Activated T-helper 1 cell treated with Interleukin-2 at 50 U/mL for 16 hours (primary cell): ENCODE measurements around the gene CD36.
"Not testable (repeated sequence)": the region's sequence is repeated elsewhere in the genome, so short reads cannot be mapped to it uniquely, and the experiment has no call there.

Experiments used
- DNase-seq: peaks from one replicate; pipeline ENCODE4 v3.0.0-alpha.2; 2020; ENCODE audit warnings: low read depth

Gene CD36

DNA sequence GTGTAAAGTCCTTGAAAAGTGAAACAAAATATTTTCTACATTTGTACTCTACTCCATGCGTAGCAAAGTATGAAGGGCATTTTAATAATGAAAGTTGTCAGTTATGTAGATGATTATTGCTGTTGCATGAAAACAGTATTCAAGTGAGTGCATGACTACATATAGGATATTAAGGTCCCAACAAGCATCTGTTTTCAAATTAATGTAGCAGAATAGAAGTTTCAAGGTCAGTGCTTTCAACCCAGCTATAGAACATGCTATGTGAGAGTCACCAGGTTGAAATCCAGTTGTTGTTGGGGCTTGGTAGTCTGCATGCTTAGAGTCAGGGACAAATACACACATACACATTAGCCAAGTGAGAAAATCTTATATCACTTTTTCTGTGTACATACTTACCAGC is 14.8 kb downstream of the CD36 start:
- no peak for DNase-seq

DNA sequence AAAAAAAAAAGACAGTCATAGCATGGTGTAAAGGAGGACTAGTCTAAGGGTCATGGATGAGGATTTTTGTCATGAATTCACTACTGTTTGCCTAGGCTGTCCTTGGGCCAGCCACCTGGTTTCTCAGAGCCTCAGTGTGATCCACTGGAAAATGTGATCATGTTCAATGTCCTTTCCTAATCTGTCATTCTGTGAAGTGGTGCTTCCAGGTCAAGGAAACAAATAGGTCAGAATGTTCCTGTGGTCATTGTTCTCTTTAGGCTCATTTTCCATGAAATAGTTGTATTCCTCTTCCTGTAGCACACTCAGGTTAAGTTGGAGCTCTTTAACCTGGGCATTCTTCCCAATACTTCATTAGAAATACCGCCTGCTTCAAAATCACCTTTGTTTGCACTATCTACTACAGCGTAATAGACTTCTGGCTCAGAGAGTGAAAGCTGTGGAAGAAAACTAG is 16.5 kb downstream of the CD36 start:
- no peak for DNase-seq

DNA sequence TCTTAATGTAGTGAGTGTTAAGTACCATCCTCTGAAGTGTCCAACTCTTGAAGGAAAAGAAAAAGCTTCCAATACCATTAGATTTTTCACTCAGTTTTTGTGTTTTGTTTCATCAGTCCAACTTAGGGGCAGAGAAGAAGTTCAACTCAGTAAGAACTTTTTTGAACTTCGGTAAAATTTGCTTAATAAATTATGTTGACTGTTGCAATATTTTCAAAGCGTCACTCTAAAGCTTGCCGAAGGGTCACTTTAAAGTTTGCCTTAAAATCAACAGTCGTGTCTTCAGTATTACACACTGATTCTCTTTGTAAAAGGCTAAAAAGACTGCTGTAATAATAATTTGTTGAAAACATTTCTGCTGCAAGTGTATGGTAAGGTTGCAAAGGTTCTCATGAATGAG is 17.6 kb downstream of the CD36 start:
- no peak for DNase-seq

DNA sequence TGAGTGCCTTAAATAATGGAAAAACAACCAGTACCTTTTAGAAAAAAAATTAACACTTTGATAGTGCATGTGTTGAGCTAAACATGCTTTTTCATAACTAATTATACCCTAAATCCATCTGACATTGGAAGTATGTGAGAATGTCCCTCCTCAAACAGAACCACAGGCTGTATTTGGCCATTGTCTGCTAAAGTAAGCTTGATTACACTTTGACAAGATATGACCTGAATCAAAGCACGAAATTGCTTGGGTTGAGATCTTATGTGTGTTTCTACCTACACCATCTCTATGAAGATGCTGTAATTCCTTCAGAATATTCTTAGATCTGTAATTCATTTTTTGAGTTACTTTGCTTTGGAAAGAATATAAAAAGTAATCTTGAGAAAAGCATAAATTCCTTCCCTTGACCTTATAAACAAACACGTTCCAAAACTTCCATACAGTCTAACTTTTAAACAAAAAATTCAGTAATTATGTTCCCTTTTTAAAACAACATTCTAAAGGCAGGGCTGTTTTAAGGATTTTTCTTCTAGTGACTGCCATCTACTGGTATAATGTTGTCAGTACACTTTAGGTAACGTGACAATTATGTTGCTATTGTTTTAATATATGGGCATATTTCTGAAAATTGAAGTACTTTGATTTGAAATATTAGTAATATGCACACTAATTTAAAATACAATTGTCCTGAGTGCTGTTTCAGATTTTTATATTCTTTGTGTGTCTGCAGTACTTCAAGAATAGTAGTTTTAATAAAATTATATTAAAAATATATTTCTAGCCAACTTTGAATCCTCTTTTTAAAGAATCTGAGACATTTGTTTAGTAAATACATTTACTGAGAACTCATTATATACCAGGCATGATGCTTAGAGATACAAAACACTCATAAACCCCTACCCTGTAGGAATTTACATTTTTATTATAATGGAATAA is 20.9 kb downstream of the CD36 start:
- DNase-seq, result no peak

DNA sequence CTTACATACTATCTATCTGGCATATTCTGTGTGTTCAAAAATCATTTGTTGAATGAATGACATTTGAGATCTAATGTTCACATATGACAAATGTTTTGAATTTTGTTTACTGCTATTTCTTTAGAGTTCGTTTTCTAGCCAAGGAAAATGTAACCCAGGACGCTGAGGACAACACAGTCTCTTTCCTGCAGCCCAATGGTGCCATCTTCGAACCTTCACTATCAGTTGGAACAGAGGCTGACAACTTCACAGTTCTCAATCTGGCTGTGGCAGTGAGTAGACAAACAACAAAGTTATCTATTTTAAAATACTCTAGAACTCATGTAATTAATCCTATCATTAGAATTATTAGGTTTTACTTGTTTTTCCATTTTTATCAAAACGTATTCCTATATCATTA is 22.5 kb downstream of the CD36 start:
- DNase-seq, result no peak

DNA sequence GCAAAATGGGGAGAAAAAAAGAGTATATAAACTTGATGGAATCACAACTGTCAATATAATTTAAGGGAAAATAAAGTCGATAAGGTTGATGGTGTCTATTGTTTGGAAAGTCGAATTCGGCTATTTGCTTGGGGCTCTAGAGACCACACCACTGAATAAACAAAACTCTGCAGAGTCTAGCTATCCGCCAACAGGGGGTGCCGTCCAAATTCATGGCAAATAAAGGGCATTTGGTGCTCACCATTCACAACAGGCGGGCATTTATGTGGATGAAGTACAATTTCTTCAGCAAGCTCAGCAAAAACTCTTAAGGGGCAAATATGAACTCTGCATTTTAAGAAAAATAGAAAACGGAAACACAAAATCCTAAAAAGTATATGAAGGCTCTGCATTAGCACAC is 23.3 kb downstream of the CD36 start:
- DNase-seq, result no peak

DNA sequence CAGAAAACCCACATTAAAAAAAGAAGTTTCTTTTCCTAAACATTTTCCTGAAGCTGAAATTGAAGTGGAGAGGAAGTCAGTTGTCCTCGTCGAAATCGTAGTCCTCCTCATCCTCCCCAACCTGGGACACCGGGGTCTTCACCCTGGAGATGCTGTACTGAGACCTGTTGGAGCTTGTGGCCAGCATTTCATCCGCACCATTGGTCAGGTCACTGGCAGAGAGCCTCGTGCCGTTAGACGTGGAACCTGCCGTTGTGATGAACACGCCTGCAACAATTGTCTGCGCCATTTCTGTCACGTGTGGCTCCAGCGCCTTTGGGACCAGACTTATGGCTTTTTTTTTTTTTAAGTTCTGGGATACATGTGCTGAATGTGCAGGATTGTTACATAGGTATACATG is 23.8 kb downstream of the CD36 start:
- no peak for DNase-seq

DNA sequence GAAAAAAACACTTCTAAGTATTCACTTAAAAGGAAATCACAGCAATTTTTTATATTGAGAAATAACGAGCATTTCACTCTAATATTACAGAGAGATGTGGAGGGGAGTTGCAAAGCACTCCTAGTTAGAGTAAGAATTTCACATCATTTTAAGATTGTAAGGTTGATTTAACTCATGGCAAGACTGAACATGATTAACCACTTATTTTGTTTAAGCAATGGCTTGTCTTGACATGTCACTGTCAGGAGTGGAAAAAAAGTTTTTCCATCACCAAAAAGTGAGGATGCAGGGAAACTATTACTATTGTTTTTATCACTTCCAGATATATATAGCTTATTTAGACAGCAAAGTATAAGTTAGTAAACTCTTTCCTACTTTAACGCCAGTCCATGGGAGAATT is 27.1 kb downstream of the CD36 start:
- no peak for DNase-seq

DNA sequence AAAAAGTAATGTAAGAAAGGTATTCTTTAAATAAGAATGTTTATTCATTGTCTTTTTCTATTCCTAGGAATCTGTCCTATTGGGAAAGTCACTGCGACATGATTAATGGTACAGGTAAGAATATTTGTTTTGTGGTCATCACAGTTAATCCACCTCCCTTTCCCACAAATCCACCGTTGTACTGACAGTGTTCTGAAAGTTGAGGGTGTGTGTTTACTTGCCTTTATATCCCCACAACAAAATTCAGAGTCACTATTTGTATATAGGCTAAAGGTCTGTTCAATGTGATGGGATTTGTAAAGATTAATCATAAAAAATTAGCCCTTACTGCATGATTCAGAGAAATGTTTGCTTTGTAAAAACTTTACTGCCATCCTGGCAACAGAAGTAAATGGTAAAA is 27.9 kb downstream of the CD36 start:
- DNase-seq, result no peak

DNA sequence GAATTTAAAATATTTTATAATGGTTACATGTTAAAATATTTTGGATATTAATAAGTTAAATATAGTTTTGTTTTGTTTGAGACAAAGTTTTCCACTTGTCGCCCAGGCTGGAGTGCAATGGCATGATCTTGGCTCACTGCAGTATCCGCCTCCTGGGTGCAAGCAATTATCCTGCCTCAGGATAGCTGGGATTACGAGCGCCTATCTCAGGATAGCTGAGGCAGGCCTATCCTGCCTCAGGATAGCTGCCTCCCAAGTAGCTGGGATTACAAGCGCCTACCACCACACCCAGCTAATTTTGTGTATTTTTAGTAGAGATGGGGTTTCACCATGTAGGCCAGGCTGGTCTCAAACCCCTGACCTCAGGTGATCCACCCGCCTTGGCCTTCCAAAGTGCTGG is 30.9 kb downstream of the CD36 start:
- not testable (repeated sequence) for DNase-seq

DNA sequence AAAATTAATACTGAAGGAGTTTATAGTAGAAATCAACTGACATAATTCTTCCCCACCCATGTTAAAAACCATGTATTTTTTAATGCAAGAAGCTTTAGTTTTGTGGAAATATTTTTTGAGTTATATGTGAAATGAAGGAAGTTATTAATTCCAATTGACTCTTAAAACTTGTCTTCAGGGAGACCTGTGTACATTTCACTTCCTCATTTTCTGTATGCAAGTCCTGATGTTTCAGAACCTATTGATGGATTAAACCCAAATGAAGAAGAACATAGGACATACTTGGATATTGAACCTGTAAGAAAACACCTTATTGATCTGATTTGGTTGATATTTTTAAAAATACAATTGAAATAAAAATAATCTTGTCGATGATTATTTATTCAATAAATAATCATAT is 33.3 kb downstream of the CD36 start:
- no peak for DNase-seq

DNA sequence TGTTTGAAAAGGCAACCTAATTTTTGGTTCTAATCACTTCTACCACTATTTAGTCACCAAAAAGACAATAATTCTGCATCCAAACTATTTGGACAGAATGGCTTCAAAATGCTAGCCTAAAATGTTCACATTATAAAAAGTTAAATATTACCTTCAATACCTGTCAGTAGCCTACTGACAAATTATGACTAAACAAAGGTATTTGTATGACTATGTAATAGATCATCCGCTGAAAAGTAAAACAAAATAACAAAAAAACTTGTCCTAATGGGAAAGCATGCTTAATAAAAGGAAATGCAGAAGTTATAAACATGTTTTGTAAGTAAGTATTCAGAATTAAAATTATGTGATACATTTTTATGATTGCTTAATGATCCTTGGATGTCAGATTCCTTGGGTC is 36.6 kb downstream of the CD36 start:
- no peak for DNase-seq

DNA sequence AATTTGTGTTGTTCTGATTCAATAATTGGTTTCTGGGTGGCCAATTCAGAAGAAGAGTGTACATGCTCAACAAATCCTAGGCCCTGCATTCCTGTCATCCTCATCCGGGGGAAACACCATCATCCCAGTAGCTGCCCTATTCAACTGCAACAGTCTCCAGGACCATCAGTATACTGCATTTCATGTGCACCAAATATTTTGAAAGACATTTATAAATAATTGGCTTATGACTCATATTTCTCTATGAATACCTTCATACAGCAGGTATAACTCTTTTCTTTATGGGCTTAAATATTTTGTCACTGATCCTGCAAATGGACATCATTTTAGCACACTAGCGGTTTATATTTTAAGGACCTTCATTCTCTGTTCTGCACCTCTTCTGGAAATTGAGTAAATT is 38.0 kb downstream of the CD36 start:
- no peak for DNase-seq

DNA sequence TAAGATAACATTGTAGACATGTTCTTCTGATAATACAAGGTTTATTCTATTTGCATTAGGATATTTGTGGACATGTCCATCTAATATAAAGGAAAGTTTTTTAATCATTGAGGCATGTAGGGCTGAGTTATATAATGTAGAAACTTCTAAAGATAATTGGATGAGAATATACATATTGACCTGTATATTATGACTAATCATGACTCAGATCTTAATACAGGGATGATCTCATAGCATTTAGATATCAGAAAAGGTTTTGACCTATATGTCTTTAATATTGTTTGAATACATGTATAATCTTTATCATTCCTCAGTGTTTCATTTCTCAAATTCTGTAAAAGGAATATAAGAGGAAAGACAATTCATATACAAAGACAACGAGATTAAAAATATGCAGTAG is 39.2 kb downstream of the CD36 start:
- DNase-seq, result no peak

DNA sequence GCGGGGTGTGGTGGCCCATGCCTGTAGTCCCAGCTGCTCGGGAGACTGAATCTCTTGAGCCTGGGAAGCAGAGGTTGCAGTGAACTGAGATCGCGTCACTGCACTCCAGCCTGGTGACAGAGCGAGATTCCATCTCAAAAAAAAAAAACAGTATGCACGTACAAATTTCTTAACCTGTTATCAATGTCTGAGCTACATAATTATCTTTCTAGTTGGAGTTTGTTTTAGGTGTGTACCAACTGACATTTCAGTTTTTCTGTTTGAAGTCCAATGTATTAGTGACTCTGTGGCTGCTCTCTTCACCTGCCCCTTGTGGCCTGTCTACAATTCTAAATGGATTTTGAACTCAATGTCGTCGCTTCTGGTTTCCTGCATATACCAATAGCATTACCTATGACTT is 40.3 kb downstream of the CD36 start:
- DNase-seq, result no peak

DNA sequence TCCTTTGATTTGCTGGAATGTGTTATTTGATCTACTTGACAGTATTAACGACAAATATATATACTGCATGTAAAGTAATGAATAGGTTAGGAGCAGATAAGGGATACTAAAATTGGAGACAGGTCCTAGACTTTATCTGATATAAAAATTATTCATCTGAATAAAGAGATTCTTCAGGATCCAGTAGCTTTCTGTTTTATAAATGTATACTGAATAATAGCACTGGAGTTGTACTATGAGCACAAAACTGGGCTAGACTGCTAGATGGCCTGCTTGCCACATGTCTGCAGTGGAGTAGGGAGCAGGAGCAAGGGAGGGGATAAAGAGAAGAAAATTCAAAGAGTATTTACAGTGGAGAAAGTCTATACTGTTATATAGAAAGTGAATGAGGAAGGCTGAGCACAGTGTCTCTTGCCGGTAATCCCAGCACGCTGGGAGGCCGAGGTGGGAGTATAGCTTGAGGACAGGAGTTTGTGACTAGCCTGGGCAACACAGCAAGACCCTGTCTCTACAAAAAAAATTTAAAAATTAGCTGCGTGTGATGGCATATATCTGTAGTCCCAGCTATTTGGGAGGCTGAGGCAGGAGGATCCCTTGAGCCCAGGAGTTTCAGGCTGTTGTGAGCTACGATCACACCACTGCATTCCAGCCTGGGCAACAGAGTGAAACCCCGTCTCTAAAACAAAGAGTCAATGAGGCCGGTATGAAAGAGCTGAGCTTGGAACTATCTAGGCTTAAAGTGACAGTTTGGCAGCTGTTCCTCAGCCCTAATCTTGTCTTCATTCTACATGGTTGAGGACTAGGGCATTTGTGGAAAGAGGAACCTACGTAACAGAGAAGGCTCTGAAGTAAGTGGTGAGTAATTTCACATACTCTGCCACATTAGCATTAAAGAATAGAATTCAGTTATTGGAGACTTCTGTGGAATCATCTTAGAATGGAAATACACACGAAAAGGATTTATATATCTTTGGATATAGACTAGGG is 41.8 kb downstream of the CD36 start:
- DNase-seq, result no peak

DNA sequence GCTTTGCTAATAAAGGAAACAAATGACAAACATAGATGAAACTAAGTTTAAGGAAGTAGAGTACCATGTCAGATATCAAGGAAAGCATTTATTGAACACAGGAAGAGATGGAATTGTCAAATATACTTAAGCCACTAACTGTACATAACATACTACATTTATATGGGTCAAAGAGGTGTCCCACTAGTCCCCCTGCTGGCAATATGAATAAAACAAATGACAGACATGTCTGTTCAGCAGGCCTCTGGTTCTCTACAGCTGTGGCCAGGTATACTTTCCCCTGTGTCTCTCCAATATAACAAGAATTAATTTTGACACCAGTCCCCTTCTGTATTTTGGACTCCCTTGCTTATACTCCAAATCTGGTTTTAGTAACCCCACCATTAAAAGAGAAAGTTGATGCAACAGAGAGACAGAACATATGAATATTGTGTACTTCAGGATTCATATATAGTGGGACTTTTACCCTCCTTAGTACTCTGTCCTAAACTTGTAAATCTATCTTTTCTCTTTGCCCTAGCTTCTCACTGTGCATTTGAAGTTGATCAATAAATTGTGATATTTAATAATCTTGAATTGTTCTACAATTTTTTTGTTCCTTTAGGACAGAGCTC is 42.9 kb downstream of the CD36 start:
- no peak for DNase-seq

DNA sequence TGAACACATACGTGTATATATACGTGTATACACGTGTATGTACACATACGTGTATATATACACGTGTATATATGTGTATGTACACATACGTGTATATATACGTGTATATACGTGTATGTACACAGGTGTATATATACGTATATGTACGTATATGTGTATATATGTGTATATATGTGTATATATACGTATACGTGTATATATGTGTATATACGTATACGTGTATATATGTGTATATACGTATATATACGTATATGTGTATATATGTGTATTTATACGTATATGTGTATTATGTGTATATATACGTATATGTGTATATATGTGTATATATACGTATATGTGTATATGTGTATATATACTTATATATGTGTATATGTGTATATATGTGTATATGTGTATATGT is 44.3 kb downstream of the CD36 start:
- no peak for DNase-seq

DNA sequence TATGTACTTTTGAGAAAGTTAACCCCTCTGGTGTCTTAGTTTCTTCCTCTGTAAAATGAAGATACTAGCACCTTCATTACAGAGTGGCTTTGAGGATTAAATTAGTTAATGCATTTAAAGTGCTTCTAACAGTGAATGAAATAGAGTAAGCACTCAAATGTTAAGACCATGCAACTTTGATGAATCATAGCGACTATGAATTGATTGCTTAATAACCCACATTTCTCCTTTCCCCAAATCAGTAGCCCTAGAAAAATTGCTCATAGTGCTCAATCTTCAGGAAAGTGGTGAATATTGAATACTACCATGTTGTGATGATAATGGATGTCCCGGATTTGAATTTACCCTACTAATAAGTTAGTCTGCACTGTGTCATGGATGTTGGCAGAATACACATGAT is 48.1 kb downstream of the CD36 start:
- DNase-seq, result no peak

DNA sequence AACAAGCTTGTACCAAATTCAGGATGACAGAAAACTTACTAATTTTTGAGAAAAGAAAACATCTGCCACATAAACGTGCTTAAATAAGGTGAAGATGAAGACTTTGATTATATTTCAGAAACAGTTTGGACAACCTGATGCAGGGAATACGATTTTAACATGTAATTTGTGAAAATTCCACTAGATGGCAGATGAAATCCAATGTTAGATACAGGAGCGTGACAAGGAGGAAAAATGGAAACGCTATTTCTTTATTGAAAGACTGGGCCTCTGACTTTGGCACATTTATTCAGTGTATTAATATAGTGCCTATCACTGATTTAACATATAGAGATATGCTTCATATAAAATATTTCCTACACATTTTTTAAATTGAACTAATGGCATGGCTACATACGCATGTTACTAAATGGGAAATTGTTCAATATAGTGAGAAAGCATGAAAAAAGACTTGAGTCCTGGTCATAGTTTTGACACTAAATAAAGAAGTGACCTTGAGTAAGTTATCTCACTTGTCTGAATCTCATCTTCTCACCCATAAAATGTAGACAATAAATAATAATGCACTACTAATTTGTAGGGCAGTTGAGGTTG is 60.7 kb downstream of the CD36 start:
- DNase-seq, result no peak

DNA sequence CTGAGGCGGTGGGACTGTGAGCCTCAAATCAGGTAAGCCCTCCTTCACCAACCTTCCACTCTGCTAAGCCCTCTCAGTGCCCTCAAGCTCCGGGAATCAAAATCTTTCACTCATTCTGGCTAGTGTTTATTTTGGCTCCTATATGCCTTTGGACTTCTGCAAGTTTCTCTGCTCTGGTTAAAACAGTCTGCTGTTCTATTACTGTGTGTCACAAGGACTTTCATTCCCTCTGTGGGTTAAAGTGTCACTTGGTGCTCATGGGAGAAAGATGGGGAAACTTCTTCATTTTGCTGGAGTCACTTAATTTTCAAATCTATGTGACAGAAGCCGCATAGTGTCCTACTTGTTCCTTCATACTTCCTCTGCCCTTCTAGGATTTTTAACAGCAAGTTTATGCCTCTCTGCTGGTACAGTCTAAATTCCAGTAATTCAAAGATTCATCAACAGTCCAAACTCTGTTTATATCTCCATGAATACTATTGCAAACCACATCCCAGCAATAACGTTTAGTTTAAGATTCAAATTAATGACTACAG is 61.3 kb downstream of the CD36 start:
- DNase-seq, result no peak

DNA sequence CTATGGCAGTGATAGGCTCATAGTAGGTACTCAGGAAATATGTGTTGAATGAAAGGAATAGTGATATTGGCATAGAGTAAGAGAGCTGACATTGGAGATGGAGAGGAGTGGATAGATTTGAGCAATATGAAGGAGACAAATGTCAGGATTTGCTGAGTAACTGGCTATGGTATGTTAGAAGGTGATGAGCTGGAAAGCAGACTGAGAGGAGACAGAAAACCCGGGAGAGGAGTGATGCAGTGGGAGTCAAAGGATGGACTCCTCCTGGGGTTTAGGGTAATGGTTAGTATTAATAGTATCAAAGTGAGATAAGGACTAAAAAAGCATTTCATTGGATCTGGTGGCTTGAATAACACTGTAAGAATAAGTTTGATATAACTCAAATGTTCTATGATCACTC is 64.8 kb downstream of the CD36 start:
- no peak for DNase-seq
